Measurements from ENCODE around the gene HOXC13. TPM values are rescaled to one million over a fixed set of nuclear protein-coding genes. Genes with fewer than 3 reads are reported as not detected.

Gene HOXC13
- total RNA-seq, 1 donor from 2014 or later, result not detected

DNA sequence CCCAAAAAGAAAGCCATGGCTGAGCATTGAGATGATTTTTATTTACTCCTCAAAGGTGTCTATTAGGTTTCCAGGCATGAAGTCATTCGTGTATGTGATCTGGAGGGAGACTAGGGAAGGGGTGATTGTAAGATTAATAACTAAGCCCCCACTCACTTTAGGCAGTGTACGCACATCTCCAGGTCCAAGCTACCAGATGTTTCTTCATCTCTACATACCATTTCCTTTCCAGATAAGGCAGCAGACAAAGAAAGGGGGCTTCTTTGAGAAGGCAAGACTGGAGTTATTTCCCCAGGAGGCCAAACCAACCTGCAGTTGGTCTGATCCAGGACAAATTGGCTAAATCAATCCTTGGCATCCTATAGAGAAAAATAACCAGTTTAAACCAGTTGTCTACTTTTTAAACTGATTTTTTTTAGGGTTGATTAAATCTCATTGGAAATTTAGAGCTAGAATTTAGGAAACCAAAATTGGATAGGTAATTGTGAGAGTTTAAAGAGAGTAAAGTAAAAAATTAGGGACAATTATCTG, 3.9 kb downstream of the HOXC13 start:
- no peak for DNase-seq (ENCODE audit: extremely low spot score in 2 of 2)
- intact Hi-C loops (cut with DNase I), result no loop called here
- TF ChIP-seq CTCF (IDR thresholded peaks at IDR 0.05) (no peak), POLR2AphosphoS5 (IDR thresholded peaks at IDR 0.05; ENCODE audit: insufficient read depth in 1 of 2, low read depth in 1 of 2) (no peak), POLR2A (IDR thresholded peaks at IDR 0.05) (no peak)
- H3K27me3 ChIP-seq, result peaks cover 19% of the 10 kb centered on the region
- no peak overlapping the region for H3K27ac ChIP-seq
- H3K9me3 ChIP-seq, result no peaks in the 10 kb centered on the region
- peaks cover 8% of the 10 kb centered on the region for H3K4me1 ChIP-seq
- no peaks in the 10 kb centered on the region for H3K36me3 ChIP-seq
- no peak overlapping the region for H3K4me3 ChIP-seq

GRCh38 chr12:53944209-53944608, 5.6 kb downstream of the HOXC13 start:
- H3K4me1 ChIP-seq, result no peaks in the 10 kb centered on the region
- intact Hi-C loops (cut with DNase I), result no loop called here
- H3K4me3 ChIP-seq, result no peak overlapping the region
- DNase-seq (ENCODE audit: extremely low spot score in 2 of 2), result no peak
- peaks cover 3% of the 10 kb centered on the region for H3K27me3 ChIP-seq
- no peaks in the 10 kb centered on the region for H3K36me3 ChIP-seq
- H3K9me3 ChIP-seq, result no peaks in the 10 kb centered on the region
- H3K27ac ChIP-seq, result no peak overlapping the region
- TF ChIP-seq CTCF (IDR thresholded peaks at IDR 0.05) (no peak), POLR2AphosphoS5 (IDR thresholded peaks at IDR 0.05; ENCODE audit: insufficient read depth in 1 of 2, low read depth in 1 of 2) (no peak), POLR2A (IDR thresholded peaks at IDR 0.05) (no peak)

- intact Hi-C loops (cut with DNase I), result no loop called here
- Histone ChIP-seq H3K36me3 (no peaks in the 10 kb centered on the region), H3K4me3 (no peak overlapping the region), H3K27me3 (peaks cover 2% of the 10 kb centered on the region), H3K9me3 (no peaks in the 10 kb centered on the region), H3K4me1 (no peaks in the 10 kb centered on the region), H3K27ac (no peak overlapping the region)
- DNase-seq (ENCODE audit: extremely low spot score in 2 of 2), result no peak
- TF ChIP-seq CTCF (IDR thresholded peaks at IDR 0.05), result no peak
These were observed 6.5 kb downstream of the HOXC13 start for GRCh38 chr12:53944907-53945847.

DNA sequence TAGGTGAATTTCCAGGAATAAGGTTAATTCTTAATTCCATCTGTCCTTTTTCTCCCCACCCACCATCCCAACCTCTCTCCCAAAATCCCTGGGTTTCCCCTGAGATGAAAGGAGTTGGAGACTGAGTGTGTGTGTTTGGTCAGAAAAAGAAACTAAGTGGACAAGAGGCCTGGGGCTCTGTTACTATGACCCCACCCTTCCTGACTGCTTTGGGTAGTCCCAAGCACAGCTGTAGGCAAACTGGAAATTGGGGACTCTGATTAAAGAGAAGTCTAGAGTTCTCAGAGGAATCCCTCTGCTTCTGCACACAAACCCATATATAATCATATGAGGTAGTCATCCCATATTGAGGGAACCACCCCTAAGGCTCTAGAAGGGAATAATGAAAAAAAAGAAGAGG, 9.1 kb downstream of the HOXC13 start:
- H3K4me1 ChIP-seq, result peaks cover 7% of the 10 kb centered on the region
- no peaks in the 10 kb centered on the region for H3K36me3 ChIP-seq
- peaks cover 15% of the 10 kb centered on the region for H3K27me3 ChIP-seq
- no peaks in the 10 kb centered on the region for H3K9me3 ChIP-seq
- no peak overlapping the region for H3K27ac ChIP-seq
- TF ChIP-seq POLR2A (IDR thresholded peaks at IDR 0.05), result no peak
- no peak for TF ChIP-seq POLR2AphosphoS5 (IDR thresholded peaks at IDR 0.05; ENCODE audit: insufficient read depth in 1 of 2, low read depth in 1 of 2)
- TF ChIP-seq CTCF (IDR thresholded peaks at IDR 0.05), result no peak
- DNase-seq (ENCODE audit: extremely low spot score in 2 of 2), result no peak
- intact Hi-C loops (cut with DNase I), result no loop called here
- no peak overlapping the region for H3K4me3 ChIP-seq
